Activated CD8-positive, alpha-beta T cell treated with anti-CD3 and anti-CD28 coated beads for 36 hours (primary cell): Measurements from ENCODE around the gene JAK1. TPM values are rescaled to one million over a fixed set of nuclear protein-coding genes. Genes with fewer than 3 reads are reported as not detected.

Experiments used
- ATAC-seq: fragments of 200-7000 bp; cut with Tn5 transposase; one replicate; pipeline ENCODE4 v1.10.0; 2021; ENCODE audit warnings: mild to moderate bottlenecking, moderate library complexity
- CTCF ChIA-PET: fragments of 350-600 bp; sonication (Branson Sonifier 250); formaldehyde crosslinking; loops from one replicate; lab custom pipeline; 2021; ENCODE audit warnings: antibody characterized with exemption; lab: Charles Lee
- POLR2A ChIA-PET: fragments of 350-600 bp; sonication (Branson Sonifier 250); formaldehyde crosslinking; loops from one replicate; lab custom pipeline; 2021; ENCODE audit warnings: antibody characterized with exemption; lab: Charles Lee
- DNase-seq: peaks from one replicate; pipeline ENCODE4 v3.0.0-alpha.2; 2020
- H3K27ac Mint-ChIP-seq: one replicate; pipeline ENCODE4 v1.8.0; 2021; ENCODE audit warnings: mild to moderate bottlenecking, mixed read lengths
- H3K27me3 Mint-ChIP-seq: one replicate; pipeline ENCODE4 v1.8.0; 2021; ENCODE audit warnings: mixed read lengths
- H3K36me3 Mint-ChIP-seq: one replicate; pipeline ENCODE4 v1.8.0; 2021; ENCODE audit warnings: low read depth, mixed read lengths
- H3K4me1 Mint-ChIP-seq: one replicate; pipeline ENCODE4 v1.8.0; 2021; ENCODE audit warnings: low read depth, mixed read lengths
- H3K4me3 Mint-ChIP-seq: one replicate; pipeline ENCODE4 v1.8.0; 2021; ENCODE audit warnings: mild to moderate bottlenecking, moderate library complexity, mixed read lengths
- H3K9me3 Mint-ChIP-seq: one replicate; pipeline ENCODE4 v1.8.0; 2021; ENCODE audit warnings: mixed read lengths
- intact Hi-C: fragments of 100-400 bp; cut with micrococcal nuclease; formaldehyde crosslinking; loops from one replicate; pipeline ENCODE4 v1.10.0; 2022
- total RNA-seq, 2 experiments: library from RNA; stranded (reverse); gene quantifications; one replicate each; pipeline ENCODE4 v1.2.3, GENCODE V29; 2021
- TF ChIP-seq, protein P1 (sequence below): fragments of 200-600 bp; IDR thresholded peaks from one replicate; pipeline ENCODE4 v1.8.0; 2022; ENCODE audit warnings: antibody characterized with exemption, mild to moderate bottlenecking

Gene JAK1
- total RNA-seq, 2 experiments from 2014 or later = 96.3 to 108 TPM

- intact Hi-C loops = loop anchor here (5.0 kb wide), 1 partner anchor 87 kb away; no protein-coding TSS in a partner anchor
- Mint-ChIP-seq H3K4me1 (peaks cover 41% of the 10 kb centered on the region), H3K27ac (no peak overlapping the region), H3K4me3 (no peak overlapping the region), H3K9me3 (no peaks in the 10 kb centered on the region), H3K27me3 (no peaks in the 10 kb centered on the region), H3K36me3 (peaks cover 62% of the 10 kb centered on the region)
- ChIA-PET POLR2A (interaction anchor here (1.2 kb wide), 1 partner anchor 85 kb away, joined by 3 read pairs; no protein-coding TSS in a partner anchor), CTCF (interaction anchor here (1.0 to 1.2 kb wide), 2 partner anchors 51 to 191 kb away, joined by 3 read pairs; no protein-coding TSS in a partner anchor)
- DNase-seq = no peak
- ATAC-seq = no peak
- TF ChIP-seq, protein P1, sequence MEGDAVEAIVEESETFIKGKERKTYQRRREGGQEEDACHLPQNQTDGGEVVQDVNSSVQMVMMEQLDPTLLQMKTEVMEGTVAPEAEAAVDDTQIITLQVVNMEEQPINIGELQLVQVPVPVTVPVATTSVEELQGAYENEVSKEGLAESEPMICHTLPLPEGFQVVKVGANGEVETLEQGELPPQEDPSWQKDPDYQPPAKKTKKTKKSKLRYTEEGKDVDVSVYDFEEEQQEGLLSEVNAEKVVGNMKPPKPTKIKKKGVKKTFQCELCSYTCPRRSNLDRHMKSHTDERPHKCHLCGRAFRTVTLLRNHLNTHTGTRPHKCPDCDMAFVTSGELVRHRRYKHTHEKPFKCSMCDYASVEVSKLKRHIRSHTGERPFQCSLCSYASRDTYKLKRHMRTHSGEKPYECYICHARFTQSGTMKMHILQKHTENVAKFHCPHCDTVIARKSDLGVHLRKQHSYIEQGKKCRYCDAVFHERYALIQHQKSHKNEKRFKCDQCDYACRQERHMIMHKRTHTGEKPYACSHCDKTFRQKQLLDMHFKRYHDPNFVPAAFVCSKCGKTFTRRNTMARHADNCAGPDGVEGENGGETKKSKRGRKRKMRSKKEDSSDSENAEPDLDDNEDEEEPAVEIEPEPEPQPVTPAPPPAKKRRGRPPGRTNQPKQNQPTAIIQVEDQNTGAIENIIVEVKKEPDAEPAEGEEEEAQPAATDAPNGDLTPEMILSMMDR = no peak
These were observed 90.7 kb downstream of the JAK1 start for GRCh38 chr1:64875606-64876005.

GRCh38 chr1:64875101-64875500 lies 91.2 kb downstream of the JAK1 start:
- no peak overlapping the region for H3K27ac Mint-ChIP-seq
- no peak for DNase-seq
- H3K36me3 Mint-ChIP-seq = peaks cover 63% of the 10 kb centered on the region
- H3K9me3 Mint-ChIP-seq = no peaks in the 10 kb centered on the region
- TF ChIP-seq, protein P1 = no peak
- no peak overlapping the region for H3K4me3 Mint-ChIP-seq
- no peaks in the 10 kb centered on the region for H3K27me3 Mint-ChIP-seq
- POLR2A ChIA-PET = no interaction called here
- CTCF ChIA-PET = interaction anchor here (1.0 to 1.2 kb wide), 2 partner anchors 50 to 191 kb away, joined by 3 read pairs; no protein-coding TSS in a partner anchor
- peaks cover 41% of the 10 kb centered on the region for H3K4me1 Mint-ChIP-seq
- intact Hi-C loops = loop anchor here (5.0 kb wide), 1 partner anchor 87 kb away; no protein-coding TSS in a partner anchor
- no peak for ATAC-seq

DNA sequence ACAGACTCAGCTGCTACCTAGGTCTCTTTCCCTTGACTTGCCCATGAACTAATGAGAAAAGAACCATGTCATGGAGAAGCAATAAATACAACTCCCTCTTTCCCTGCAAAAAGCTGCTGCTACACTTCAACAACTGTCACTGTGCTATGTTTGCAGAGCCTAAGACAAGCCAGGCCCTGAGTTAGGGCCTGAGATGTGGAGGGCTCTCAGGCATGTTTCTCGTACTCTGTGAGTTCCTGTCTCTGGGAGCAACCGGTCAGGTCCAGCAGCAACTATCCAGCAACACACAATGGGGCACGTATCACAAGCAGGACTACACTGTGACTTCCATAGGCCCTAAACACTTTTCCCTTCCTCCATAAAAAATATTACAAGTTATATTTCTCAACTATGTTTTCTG lies 91.7 kb downstream of the JAK1 start:
- Mint-ChIP-seq H3K4me1 (peaks cover 41% of the 10 kb centered on the region), H3K9me3 (no peaks in the 10 kb centered on the region), H3K4me3 (no peak overlapping the region), H3K36me3 (peaks cover 63% of the 10 kb centered on the region), H3K27ac (no peak overlapping the region), H3K27me3 (no peaks in the 10 kb centered on the region)
- ATAC-seq (no peak), DNase-seq (no peak)
- intact Hi-C loops = loop anchor here (5.0 kb wide), 1 partner anchor 88 kb away; no protein-coding TSS in a partner anchor
- ChIA-PET POLR2A (interaction anchor here (0.7 kb wide), 1 partner anchor 191 kb away, joined by 3 read pairs; no protein-coding TSS in a partner anchor), CTCF (interaction anchor here (1.0 to 1.2 kb wide), 2 partner anchors 50 to 191 kb away, joined by 3 read pairs; no protein-coding TSS in a partner anchor)
- TF ChIP-seq, protein P1 = no peak

GRCh38 chr1:64873576-64873975 lies 92.8 kb downstream of the JAK1 start:
- intact Hi-C loops = no loop called here
- peaks cover 64% of the 10 kb centered on the region for H3K36me3 Mint-ChIP-seq
- POLR2A ChIA-PET = interaction anchor here (0.9 kb wide), 1 partner anchor 9 kb away, joined by 3 read pairs; no protein-coding TSS in a partner anchor

DNA sequence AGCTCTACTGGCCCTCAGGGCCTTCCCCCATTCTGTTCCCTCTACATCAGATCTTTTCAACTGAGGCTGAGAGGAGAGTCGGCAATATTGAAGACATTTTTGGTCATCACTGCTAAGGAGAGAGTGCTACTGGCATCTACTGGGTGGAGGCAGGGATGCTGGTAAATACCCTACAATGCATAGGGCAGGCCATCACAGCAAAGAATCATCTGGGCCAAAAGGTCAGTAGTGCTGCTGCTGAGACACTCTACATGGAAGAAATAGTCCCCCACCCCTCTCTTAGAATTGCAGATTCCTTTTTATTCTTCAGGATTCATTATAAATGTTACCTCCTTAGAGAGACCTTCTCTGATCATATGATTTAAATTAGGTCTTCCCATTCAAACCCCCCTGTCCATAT lies 94.3 kb downstream of the JAK1 start:
- H3K4me1 Mint-ChIP-seq = peaks cover 20% of the 10 kb centered on the region
- no peak overlapping the region for H3K4me3 Mint-ChIP-seq
- no peaks in the 10 kb centered on the region for H3K9me3 Mint-ChIP-seq
- H3K27me3 Mint-ChIP-seq = no peaks in the 10 kb centered on the region
- POLR2A ChIA-PET = no interaction called here
- CTCF ChIA-PET = no interaction called here
- intact Hi-C loops = no loop called here
- H3K36me3 Mint-ChIP-seq = peaks cover 59% of the 10 kb centered on the region
- no peak overlapping the region for H3K27ac Mint-ChIP-seq
- ATAC-seq (no peak), DNase-seq (no peak)
- TF ChIP-seq, protein P1 = no peak

More at GRCh38 chr1:64873576-64873975, 92.8 kb downstream of the JAK1 start:
- Mint-ChIP-seq H3K4me1 (peaks cover 32% of the 10 kb centered on the region), H3K27me3 (no peaks in the 10 kb centered on the region), H3K4me3 (no peak overlapping the region), H3K9me3 (no peaks in the 10 kb centered on the region), H3K27ac (no peak overlapping the region)
- CTCF ChIA-PET = no interaction called here
- TF ChIP-seq, protein P1 = no peak
- ATAC-seq (no peak), DNase-seq (no peak)
